Limb (tissue), 2 donors: ENCODE measurements around the gene EHBP1L1.
"Not testable (repeated sequence)": the region's sequence is repeated elsewhere in the genome, so short reads cannot be mapped to it uniquely, and the experiment has no call there.

Experiments used
- DNase-seq, 2 donors: peaks; one replicate each; pipeline ENCODE4 v3.0.0-alpha.2; 2016; ENCODE audit errors: extremely low spot score in 2 of 2

Gene EHBP1L1

DNA sequence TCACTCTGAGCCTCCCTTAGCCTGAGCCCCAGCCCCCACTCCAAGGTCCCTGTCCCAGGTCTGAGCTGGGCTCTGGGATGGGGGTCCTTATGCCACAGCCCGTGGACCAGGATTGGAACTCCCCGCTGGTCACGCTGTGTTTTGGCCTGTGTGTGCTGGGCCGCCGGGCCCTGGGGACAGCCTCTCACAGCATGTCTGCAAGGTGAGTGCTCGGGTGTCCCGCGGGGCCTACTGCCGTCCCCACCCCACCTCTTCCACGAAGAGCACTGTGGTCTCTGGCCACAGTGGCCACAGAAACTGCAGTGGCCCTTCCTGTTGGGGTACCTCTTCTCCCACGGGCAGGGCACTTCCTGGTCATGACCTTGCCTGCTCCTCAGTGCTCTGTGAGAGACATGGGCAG lies 58.6 kb downstream of the EHBP1L1 start:
- DNase-seq = no peak

DNA sequence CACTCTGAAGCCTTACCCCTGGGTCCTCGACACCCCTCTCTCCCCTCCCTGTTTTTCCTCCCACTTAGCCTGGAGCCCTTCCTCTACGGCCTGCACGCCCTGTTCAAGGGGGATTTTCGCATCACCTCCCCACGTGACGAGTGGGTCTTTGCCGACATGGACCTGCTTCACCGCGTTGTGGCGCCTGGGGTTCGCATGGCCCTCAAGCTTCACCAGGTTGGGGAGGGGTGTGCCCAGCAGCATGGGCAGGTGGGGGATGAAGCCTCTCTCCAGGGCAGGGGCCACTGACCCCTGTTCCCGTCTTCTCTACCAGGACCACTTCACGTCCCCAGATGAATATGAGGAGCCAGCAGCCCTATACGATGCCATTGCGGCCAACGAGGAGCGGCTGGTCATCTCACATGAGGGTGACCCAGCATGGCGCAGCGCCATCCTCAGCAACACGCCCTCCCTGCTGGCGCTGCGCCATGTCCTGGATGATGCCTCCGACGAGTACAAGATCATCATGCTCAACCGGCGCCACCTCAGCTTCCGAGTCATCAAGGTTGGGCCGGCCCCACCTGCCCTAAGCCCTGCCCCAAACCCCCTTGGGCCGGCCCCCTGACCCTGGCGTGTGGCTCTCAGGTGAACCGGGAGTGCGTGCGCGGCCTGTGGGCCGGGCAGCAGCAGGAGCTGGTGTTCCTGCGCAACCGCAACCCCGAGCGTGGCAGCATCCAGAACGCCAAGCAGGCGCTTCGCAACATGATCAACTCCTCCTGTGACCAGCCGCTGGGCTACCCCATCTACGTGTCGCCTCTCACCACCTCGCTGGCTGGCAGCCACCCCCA lies 59.3 kb downstream of the EHBP1L1 start:
- DNase-seq = no peak

GRCh38 chr11:65636108-65637031 lies 60.5 kb downstream of the EHBP1L1 start:
- no peak for DNase-seq

GRCh38 chr11:65637032-65637557 lies 61.2 kb downstream of the EHBP1L1 start:
- no peak for DNase-seq

GRCh38 chr11:65637794-65638419 lies 62.1 kb downstream of the EHBP1L1 start, which contains the start of gene SIPA1:
SIPA1 (plus strand) TSS chr11:65638101; CDS start chr11:65640922, 2,821 bp downstream.
- DNase-seq = peak; percentile 71 to 88

DNA sequence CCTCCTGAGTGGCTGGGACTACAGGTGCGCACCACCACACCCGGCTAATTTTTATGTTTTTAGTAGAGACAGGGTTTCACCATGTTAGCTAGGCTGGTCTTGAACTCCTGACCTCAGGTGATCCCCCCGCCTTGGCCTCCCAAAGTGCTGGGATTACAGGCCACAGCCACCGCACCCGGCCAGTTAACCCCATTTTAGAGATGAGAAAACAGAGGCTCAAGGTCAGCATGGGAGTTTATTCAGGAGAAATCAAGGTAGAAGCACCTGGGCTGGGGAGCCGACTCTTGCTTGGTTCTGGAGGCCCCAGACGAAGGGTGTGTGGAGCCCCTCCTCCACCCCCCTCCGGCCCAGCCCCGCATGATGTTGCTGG lies 63.4 kb downstream of the EHBP1L1 start:
- DNase-seq = not testable (repeated sequence)

DNA sequence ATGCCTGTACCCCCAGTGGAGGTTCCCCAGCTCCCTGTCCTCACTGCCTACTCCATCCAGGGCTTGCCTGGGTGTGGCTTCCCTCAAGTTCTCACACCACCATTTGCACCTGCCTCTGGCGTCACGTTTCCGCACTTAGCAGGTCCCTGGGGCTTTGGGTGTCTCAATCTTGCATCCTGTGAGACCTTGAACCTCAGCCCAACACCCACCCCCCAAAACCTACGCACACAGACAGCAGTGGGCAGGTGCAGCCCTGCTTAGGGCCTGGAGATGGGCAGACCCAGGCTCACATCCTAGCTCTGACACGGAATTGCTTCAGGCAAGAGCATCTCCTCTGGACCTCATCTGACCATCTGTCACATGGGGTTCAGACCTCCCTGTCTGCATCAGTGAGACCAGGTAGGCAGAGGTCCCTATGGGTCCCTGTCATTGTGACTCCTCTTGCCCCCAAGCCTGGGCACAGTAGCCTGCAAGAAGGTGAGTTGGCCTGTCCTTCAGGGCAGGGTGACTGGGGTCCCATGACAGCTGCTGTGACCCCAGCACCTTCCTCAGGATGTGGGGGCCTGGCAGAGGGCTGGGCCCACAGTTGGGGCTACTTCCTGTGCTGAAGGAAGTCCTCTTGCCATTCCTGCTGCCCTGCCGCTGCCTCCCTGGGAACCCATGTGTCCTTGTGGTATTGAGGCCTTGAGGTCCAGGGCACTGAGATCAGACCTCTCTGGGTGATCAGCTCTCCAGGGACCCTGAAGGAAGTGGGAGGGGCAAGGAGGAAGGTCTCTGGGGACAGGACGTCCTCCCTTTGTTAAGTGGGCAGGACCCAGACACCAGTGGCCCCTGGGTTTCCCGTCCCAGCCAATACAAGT lies 64.0 kb downstream of the EHBP1L1 start:
- DNase-seq = no peak

- no peak for DNase-seq
Observed at GRCh38 chr11:65640483-65641296, 64.8 kb downstream of the EHBP1L1 start.

DNA sequence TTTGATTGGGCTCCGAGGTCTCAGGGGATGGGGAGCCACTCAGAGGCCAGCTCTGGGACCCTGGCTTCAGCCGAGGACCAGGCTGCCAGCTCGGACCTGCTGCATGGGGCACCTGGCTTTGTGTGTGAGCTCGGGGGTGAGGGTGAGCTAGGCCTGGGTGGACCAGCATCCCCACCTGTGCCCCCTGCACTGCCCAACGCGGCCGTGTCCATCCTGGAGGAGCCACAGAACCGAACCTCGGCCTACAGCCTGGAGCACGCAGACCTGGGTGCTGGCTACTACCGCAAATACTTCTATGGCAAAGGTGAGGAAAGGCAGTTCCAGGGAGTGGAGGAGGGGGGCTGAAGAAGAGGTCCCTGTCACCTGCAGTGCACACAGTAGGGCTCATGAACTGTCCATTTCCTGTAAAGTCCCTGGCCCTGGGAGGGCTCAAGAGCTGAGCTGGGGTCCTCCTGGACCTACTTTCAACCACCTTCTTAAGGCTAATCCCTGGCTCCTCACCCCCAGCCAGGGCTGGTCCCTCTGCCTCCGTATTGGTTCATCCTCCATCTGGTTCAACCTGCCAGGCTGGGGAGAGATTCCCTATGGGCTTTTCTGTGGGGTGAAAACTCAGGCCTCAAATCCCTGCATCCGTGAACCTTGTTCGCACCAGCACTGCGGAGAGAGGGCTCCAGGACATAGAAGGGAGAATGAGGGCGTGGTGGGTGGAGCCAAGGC lies 65.6 kb downstream of the EHBP1L1 start:
- no peak for DNase-seq
